NOMO-1 treated with DMSO at 0.1 percent for 48 hours (cell line): ENCODE data around the gene SYCE3.
"Not testable (repeated sequence)": the region's sequence is repeated elsewhere in the genome, so short reads cannot be mapped to it uniquely, and the experiment has no call there.

ENCODE experiments used
- DNase-seq: peaks from one replicate; lab custom pipeline; 2025; ENCODE audit not compliant: unreplicated experiment; lab: John Stamatoyannopoulos, UW

SYCE3 gene

DNA sequence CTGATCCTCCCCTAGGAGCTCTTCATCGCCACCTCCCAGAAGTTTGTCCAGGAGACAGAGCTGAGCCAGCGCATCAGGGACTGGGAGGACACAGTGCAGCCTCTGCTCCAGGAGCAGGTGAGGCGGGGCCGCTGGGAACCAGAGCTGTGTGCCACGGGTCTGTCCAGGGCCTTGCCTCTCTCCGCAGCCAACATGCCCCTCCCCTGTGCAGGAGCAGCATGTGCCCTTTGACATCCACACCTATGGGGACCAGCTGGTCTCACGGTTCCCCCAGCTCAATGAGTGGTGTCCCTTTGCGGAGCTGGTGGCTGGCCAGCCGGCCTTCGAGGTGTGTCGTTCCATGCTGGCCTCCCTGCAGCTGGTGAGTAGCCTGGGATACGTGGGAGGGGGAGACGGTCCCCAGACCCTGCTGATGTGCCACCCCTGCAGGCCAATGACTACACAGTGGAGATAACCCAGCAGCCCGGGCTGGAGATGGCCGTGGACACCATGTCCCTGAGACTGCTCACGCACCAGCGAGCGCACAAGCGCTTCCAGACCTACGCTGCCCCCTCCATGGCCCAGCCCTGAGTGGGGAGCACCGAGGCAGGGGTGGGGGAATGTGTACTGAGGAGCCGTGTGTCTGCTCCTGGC, 39.8 kb downstream of the SYCE3 start:
- no peak for DNase-seq

DNA sequence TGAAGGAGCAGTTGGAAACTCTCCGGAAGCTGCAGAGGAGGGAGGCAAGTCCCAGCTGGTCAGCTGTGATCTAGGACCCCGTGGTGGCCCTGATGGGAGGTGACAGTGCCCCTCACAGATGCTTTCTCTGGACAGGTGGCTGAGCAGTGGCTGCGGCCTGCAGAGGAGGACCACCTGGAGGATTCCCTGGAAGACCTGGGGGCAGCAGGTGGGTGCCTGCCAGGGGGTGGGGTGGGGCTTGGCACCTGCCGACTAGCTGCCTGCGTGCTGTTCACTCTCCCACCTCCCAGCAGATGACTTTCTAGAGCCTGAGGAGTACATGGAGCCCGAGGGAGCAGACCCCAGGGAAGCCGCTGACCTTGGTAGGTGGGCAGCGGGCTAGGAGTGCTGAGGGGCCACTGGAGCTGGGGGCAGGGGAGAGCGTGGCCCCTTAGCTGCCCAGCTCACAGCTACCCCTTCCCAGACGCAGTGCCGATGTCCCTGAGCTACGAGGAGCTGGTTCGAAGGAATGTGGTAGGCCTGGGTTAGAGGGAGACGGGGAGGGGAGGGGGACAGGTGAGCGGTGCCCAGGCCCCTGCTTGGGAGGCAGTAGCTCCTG, 40.4 kb downstream of the SYCE3 start:
- DNase-seq = no peak

DNA sequence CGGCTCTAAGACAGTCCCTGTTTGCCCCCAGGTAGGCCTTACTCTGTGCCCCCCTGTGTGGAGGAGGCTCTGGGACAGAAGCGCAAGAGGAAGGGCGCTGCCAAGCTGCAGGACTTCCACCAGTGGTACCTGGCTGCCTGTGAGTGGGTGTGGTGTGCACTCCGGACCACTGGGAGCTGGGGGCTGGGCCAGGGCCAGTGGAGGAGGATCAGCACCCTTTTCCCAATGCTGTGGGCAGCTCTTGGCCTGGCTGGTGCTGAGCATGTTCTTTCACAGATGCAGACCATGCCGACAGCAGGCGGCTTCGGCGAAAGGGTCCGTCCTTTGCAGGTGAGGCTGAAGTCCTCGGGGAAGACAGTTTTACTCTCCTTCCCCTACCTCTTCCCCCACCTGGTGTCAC, 41.0 kb downstream of the SYCE3 start:
- DNase-seq = no peak

DNA sequence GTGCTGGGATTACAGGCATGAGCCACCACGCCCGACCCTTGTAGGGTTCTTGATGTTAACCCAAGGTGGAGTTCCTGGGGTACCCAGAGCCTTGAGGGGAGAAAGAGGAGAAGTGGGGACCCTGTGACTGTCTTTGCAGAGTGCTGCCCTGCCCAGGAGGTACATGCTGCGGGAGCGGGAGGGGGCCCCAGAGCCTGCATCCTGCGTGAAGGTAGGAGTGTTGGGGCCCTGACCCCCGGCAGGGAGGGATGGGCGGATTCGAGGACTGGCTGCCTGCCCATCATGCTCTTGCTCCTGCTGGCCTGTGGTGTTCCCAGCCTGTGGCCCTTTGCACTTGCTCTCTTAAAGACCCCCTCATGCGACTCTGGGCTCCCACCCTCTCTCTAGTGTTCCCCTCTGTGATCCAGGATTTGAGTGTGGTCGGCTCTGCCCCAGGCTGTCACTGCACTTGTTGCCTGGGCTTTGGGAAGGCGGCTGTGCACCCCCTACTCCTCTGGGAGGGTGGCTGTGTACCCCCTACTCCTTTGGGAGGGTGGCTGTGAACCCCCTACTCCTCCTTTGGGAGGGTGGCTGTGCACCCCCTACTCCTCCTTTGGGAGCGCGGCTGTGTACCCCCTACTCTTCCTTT, 41.8 kb downstream of the SYCE3 start:
- no peak for DNase-seq

DNA sequence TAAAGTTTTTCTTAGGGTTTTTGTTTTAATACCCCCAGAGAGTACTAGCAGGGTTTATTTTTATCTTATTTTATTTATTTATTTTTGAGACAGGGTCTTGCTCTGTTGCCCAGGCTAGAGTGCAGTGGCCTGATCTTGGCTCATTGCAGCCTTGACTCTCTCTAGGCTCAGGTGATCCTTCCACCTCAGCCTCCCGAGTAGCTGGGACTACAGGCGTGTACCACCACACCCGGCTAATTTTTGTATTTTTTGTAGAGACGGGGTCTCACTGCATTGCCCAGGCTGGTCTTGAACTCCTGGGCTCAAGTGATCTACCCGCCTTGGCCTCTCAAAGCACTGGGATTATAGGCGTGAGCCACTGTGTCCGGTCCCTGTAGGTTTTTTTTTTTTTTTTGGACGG, 42.5 kb downstream of the SYCE3 start:
- not testable (repeated sequence) for DNase-seq

DNA sequence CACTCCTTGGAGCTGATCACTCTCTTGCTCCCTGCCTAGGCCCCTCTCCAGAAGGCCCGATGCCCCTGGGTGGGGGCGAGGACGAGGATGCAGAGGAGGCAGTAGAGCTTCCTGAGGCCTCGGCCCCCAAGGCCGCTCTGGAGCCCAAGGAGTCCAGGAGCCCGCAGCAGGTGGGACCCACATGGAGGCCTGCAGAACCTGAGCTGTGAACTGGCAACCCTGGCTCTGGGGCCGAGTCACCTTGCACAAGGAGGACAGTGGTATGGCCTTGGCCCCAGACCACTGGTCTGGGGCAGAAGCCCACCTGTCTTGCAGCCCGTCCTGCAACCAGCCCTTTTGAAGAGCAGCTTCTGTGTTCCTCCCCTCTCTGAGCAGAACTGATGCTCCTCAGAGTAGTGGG, 43.6 kb downstream of the SYCE3 start:
- no peak for DNase-seq

DNA sequence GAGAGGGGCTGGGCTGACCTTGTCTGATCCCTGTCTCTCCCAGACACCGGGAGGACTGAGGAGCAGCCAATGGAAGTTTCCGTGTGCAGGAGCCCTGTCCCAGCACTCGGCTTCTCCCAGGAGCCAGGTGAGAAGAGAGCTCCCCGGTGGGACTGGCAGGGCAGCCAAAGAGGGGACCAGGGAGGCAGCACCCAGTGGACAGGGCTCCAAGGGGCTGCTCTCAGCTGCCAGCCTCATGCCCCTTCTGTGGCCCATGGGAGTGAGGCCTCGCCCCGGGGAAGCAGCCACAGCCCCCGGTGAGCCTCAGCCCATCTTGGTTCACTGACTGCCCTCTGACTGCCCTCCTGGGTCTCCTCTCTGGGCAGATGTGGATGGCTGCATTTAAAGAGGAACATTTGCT, 44.1 kb downstream of the SYCE3 start:
- DNase-seq = no peak

DNA sequence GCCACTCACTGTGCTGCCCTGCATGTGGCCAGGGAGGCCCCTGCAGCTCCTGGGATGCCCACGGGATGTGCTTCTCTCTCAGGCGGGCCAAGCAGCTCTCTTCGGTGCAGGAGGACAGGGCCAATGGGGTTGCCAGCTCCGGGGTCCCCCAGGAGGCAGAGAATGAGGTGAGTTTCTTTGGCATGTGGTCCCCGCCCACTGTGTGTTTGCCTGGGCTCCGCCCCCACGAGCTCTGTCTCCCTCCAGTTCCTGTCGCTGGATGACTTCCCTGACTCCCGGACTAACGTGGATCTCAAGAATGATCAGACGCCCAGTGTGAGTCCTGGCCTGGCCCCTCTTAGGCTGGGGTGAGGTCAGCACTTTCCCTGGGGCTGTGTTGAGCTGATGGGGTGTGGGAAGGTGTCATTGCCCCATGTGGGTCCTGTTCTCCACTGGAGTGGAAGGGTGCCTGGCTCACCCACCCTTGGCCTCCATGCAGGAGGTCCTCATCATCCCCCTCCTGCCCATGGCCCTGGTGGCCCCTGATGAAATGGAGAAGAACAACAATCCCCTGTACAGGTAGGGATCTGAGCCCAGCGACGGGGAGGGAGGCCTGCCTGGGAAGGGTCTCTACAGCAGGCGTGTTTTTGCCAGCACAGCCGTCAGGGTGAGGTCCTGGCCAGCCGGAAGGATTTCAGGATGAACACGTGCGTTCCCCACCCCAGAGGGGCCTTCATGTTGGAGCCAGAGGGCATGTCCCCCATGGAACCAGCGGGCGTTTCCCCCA, 45.0 kb downstream of the SYCE3 start:
- no peak for DNase-seq

DNA sequence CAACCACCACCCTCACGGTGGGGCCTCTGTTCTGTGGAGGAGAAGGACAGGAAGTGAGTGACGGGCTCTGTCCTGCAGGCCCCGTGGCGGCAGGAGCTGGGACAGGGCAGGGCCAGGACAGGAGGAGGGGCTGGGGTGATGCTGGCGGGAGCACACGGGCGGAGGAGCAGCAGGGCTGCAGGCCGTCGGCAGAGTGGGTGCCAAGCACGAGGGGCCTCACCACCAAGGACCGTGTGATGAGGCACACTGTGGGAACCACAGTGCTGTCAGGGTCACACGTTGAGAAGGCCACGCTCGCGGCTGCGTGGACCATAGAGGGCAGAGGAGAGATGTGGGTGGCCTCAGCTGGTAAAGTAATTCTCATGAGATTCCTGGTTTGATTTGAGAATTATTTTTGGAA, 45.8 kb downstream of the SYCE3 start:
- no peak for DNase-seq

DNA sequence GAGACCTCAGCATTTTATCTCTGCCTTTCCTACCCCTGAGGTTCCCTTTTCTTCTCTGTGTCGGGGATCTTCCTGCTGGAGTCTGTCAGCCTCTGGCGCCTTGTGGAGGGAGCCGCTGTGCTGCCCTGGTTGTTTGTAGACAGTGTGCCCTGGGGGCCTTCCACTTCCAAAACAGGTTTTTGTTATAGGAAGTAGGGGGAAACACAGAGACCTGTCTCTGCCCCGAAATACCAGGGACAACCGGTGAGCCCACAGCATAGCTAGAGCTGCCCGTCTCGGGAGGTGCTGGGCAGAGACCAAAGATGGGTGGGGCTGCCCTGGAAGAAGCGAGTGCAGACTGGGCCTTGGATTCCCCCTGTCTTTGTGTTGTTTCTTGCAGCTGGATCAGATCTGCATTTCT, 46.7 kb downstream of the SYCE3 start:
- no peak for DNase-seq

DNA sequence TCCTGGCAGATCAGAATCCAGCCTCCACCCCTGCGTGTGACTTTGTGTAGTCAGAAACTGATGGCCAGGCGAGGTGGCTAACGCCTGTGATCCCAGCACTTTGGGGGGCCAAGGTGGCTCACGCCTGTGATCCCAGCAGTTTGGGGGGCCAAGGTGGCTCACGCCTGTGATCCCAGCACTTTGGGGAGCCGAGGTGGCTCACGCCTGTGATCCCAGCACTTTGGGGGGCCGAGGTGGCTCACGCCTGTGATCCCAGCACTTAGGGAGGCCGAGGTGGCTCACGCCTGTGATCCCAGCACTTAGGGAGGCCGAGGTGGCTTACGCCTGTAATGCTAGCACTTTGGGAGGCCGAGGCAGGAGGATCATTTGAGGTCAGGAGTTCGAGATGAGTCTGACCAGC, 49.5 kb downstream of the SYCE3 start:
- DNase-seq = no peak

DNA sequence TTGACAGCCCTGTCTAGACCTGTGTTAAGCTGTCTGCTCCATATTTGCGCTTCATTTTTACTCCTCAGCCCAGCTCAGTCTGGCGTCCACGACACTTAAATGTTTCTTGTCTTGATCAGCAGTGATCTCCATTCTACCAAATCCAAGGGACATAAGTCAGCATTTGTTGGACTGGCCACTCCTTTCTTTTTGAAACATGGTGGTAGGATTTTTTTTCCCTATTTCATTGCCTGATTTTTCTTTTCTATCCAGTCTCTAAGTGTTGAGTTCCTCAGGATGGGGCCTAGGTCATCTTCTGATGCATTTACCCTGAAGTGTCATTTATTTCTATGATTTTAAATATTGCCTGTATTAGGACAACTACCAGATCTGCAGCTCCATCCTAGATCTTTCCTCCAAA, 53.8 kb downstream of the SYCE3 start:
- DNase-seq = no peak

DNA sequence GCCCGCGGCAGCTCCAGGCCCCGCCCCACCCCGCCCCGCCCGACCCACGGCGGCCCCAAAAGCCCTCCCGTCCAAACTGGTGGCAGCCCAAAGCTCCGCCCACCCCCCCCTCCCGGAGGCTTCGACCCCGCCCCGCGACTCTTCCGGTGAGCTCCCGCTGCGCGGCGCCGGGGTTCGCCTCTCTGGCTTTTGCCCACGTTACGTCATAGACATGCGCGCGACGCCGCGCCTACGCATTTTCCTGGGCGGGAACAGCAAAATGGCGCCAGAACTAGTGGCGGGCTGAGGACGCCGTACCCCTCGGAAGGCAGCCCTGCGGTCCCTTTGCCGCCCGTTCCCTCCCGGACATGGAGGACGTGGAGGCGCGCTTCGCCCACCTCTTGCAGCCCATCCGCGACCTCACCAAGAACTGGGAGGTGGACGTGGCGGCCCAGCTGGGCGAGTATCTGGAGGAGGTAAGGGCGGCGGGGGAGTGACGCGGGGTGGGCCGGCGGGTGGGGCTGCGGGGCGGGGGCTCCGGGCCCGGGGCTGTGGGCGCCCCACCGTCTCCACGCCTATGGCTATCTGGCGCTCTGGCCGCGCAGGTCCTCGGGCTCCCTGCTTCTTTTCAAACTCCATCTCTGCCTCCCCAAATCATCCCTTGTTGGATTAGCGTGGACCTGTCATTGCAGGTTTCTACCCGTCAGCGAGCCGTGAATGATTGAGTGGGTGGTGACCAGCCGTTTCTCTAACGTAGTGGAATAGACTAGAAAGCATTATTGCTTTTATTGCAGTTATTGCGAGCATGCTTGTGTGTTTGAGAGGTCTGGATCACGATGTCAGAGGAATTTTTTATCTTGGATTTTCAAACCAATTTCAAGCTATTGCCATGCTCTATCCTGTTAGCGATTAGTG, 54.5 kb downstream of the SYCE3 start, which contains the start of gene NCAPH2:
Gene NCAPH2, plus strand, starts transcription at position 234 of the 894 bp plus-strand sequence. Its CDS starts 114 bp downstream, at position 348.
- DNase-seq = peak; percentile 93

DNA sequence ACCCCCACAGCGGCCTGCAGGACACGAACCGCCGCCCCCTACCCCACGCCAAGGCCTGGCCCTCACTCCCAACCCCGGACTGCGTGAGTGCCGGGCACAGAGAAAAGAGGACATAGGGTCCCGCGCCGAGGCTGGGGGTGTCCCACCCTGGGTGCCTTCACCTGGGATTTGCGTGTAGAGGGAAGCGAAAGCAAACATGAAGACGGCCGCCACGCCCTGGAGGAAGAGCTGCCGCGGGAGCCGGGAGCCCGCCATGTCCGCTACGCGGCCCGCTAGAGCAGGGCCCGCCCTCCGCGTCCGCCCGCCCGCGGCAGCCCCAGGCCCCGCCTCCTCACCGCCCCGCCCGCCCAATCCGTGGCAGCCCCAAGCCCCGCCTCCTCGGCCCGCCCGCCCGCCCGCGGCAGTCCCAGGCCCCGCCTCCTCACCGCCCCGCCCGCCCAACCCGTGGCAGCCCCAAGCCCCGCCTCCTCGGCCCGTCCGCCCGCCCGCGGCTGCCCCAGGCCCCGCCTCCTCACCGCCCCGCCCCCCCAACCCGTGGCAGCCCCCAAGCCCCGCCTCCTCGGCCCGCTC, 55.2 kb downstream of the SYCE3 start, which contains the start of gene LMF2:
Gene LMF2, minus strand, starts transcription at position 282 of the 570 bp plus-strand sequence. Its CDS starts 27 bp downstream, at position 255.
- DNase-seq = peak; percentile 89

DNA sequence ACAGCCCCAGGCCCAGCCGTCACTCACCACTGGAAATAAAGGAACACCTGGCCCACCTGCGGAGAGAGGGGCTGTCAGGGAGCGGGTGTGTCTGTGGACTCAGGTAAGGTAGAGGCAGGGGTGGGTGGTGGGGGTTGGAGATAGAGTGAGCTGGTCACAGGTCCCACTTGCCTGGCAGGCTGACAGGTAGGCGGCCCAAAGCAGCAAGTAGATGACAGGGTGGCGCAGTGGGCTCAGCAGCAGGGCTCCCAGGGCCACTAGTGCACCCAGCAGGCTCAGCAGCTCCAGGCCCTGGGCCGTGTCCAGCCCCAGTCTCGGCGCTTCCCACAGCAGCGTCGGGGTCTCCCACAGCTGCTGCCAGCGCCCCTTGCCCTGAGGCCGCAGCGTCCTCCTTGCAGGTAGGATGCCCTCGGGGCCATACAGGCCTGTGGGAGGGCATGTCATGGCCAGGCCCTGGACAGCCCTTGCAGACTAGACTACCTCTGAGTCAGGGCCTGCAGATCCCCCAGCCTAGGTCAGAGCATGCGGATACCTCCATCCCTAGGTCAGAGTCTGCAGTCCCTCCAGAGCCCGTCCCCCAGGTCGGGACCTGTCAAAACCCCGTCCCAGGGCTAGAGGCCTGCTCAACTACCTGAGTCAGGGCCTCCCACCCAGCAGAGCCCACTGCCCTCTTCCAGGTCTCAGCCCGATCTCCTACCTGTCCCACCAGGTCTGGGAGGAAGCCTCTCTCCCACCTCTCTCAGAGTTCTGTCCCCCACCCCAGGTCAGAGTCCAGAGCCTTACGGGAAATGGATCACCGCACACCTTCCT, 55.9 kb downstream of the SYCE3 start:
- DNase-seq = no peak

DNA sequence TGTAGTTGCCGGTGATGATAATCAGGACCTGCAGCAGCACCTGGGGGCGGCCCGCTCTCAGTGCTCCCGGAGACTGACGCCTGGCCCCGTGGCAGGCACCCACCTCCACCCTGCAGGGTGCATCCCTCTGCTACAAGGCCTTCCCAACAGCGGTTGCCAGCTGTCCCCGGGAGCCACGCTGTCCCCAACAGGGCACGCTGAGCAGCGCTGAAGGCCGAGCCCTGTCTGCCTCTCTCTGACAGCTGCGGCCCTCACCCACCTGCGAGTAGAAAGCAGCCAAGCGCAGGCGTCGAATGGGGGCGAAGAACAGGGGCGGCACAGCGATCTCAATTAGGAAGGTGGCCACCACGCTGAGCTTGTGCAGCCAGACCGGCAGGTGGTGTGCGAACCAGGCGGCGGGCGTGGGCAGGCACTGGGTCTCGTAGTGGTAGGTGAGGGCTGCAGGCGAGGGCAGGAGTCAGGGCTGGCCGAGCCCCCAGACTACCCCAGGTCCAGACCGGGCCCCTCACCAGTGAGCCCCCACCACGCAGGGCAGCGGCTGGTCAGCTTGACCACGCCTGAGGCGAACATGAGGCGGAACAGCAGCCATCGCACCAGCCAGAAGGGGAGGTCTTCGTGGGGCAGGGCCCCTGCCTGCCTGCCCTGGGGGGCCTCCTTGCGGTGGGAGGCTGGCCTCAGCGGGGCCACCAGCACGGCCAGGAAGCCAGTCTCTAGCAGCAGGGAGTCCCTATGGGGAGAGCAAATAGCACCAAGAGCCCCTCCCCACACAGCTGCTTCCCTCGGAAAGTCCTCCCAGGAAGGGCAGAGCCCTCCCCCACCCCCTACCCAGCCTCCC, 56.7 kb downstream of the SYCE3 start:
- DNase-seq = no peak

DNA sequence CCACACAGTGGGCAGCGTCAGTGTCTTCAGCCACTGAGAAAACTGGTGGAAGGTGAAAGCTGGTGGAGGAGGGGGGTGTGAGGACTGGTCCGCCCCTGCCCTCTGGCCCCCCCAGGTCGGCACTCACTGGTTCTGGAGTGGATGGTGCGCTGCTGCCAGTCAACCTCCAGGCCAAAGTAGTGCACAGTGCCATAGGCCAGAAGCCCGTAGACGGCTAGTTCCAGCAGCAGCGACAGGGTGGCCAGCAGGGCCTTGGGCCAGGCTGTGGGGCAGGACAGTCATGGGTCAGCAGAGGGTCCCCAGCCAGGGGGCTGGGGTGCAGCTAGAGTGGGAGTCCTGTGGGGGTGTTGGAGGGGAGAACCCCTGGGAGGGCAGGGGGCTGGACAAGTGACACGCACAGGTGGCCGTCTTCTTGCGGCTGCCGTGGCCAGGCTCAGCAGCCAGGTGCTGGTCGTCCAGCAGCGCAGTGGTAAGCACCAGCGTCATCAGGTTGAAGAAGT, 57.4 kb downstream of the SYCE3 start:
- DNase-seq = no peak
